ENCODE data around the gene METTL21C. TPM values are rescaled to one million over a fixed set of nuclear protein-coding genes. Genes with fewer than 3 reads are reported as not detected.

The METTL21C gene
- not detected in 2 replicates for total RNA-seq

DNA sequence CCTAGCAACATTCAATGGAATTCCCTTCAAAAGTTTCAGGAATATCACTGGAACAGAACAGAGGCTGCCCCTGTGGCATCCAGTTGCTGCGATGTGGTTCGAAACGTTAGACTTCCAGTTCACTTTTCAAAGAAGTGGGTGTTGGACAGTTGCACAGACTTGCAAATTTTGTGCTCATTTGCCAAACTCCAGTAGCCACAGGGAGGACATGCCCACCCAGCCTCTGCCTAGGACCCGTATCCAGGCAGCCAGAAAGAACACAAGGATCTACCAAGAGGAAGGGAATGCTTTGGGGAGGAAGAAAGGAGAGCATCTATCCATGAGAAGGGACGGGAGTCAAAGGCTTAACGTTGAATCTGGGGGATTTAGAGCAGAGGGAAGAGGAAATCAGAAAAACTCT is at the start of gene METTL21C:
TSS of gene METTL21C (minus strand) at position 108 of the 400 bp plus-strand sequence. CDS start 546 bp downstream, outside the sequence.
- H3K27me3 ChIP-seq (ENCODE audit: control insufficient read depth, insufficient read depth, low read length) = no peaks in the 10 kb centered on the region
- no peak for DNase-seq (ENCODE audit: low read depth)
- TF ChIP-seq, protein P1, sequence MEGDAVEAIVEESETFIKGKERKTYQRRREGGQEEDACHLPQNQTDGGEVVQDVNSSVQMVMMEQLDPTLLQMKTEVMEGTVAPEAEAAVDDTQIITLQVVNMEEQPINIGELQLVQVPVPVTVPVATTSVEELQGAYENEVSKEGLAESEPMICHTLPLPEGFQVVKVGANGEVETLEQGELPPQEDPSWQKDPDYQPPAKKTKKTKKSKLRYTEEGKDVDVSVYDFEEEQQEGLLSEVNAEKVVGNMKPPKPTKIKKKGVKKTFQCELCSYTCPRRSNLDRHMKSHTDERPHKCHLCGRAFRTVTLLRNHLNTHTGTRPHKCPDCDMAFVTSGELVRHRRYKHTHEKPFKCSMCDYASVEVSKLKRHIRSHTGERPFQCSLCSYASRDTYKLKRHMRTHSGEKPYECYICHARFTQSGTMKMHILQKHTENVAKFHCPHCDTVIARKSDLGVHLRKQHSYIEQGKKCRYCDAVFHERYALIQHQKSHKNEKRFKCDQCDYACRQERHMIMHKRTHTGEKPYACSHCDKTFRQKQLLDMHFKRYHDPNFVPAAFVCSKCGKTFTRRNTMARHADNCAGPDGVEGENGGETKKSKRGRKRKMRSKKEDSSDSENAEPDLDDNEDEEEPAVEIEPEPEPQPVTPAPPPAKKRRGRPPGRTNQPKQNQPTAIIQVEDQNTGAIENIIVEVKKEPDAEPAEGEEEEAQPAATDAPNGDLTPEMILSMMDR (IDR thresholded peaks at IDR 0.05; ENCODE audit: insufficient read depth, low read length, severe bottlenecking) = no peak
- FAIRE-seq = no peak
- H3K4me3 ChIP-seq (ENCODE audit: low read depth, low read length) = no peak within 1 kb of the TSS
- H3K36me3 ChIP-seq (ENCODE audit: control insufficient read depth, insufficient read depth, low read length) = no peaks in the 10 kb centered on the region

DNA sequence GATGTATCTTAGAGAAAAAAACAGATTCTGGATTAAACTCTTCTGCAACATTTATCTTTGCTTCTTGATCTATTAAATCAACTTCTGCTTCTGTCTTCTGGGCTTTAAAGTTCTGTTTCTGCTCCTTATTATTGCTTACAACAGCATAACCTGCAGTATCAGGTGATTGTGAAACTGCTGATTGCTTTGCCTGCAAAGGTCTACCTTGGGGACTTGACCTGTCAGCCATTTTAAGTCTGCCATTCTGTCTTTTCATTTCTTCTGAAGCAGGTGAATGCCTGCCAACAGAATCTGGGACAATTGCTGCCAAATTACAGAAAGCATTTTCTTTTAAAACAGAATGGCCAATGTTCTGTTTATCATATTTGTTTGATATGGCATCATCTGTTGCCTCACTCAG is 47.7 kb upstream of the METTL21C start:
- H3K27me3 ChIP-seq (ENCODE audit: control insufficient read depth, insufficient read depth, low read length) = peaks cover 5% of the 10 kb centered on the region
- no peak overlapping the region for H3K4me3 ChIP-seq (ENCODE audit: low read depth, low read length)
- no peaks in the 10 kb centered on the region for H3K36me3 ChIP-seq (ENCODE audit: control insufficient read depth, insufficient read depth, low read length)
- DNase-seq (ENCODE audit: low read depth) = no peak
- no peak for FAIRE-seq
- TF ChIP-seq, protein P1 (IDR thresholded peaks at IDR 0.05; ENCODE audit: insufficient read depth, low read length, severe bottlenecking) = no peak

DNA sequence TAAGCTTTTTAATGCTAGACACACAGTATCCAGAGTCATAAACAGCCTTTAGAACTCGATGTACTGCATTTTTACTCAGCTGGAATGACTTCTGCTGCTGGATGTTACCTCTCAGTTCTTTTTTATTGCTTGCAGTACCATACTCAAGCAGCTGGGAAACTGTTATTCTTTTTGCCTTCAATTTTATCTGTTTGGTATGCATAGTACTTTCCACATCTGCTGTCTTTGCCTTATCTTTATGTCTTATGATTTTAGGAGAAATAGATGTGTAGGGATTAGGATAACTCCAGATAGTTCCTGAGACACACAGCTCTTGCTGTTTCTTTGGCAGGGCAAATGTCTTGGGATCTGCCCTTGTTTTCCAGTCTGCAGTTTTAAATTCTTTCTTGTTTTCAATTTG is 47.3 kb upstream of the METTL21C start:
- FAIRE-seq (no peak), DNase-seq (ENCODE audit: low read depth) (no peak)
- TF ChIP-seq, protein P1 (IDR thresholded peaks at IDR 0.05; ENCODE audit: insufficient read depth, low read length, severe bottlenecking) = no peak
- Histone ChIP-seq H3K36me3 (ENCODE audit: control insufficient read depth, insufficient read depth, low read length) (no peaks in the 10 kb centered on the region), H3K4me3 (ENCODE audit: low read depth, low read length) (no peak overlapping the region), H3K27me3 (ENCODE audit: control insufficient read depth, insufficient read depth, low read length) (peaks cover 7% of the 10 kb centered on the region)

DNA sequence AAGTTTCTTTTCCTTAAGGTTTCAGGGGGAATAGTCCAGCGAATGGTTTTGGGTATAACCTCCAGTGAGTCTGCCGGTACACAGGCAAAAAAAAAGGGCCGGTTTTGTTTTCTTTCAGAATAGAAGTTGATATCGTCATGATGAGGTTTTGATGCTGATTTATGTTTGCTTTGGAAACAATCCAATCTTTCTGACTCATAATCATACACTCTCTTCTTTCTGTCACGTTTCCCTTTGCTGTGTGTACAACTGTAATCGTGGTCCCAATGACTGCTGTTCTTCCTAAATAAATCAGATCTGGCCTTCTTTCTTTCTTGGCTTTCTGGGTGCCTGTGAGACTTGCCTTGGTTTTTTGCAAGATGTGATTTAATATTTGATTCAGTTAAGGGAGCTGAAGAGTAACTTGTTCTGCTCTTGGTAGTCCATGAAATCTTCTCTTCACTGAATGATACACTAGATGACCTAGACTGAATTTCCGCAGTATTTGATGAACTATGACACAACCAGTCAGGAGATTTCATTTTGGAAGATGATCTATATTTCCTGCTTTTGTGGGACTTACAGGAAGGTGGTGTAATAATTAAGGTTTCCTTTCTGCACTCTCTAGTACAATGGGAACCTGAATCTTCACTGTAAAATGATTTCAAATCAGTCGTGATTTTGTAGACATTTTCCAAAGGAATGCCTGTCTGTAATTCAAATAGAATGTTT is 34.9 kb upstream of the METTL21C start:
- H3K36me3 ChIP-seq (ENCODE audit: control insufficient read depth, insufficient read depth, low read length) = no peaks in the 10 kb centered on the region
- TF ChIP-seq, protein P1 (IDR thresholded peaks at IDR 0.05; ENCODE audit: insufficient read depth, low read length, severe bottlenecking) = no peak
- peak; percentile 94 for DNase-seq (ENCODE audit: low read depth)
- no peak overlapping the region for H3K4me3 ChIP-seq (ENCODE audit: low read depth, low read length)
- peaks cover 8% of the 10 kb centered on the region for H3K27me3 ChIP-seq (ENCODE audit: control insufficient read depth, insufficient read depth, low read length)
- FAIRE-seq = no peak

DNA sequence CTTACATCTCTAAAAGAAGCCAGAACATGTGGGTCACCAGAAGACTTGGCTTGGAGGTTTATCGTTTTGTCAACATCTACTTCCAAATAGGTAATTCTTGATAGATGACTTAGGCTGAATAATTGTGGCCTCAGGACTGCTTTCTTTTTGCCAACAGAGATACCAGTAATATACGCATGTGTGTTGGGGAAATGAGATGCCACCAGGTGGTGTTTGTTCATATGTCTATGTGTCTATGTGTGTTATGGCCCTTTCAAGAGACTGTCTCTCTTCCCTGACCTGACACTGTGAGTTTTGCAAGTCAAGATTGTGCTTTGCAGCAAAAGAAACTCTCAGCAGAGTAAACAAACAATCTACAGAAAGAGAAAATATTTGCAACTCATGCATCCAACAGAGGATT is 31.6 kb upstream of the METTL21C start:
- Histone ChIP-seq H3K36me3 (ENCODE audit: control insufficient read depth, insufficient read depth, low read length) (no peaks in the 10 kb centered on the region), H3K27me3 (ENCODE audit: control insufficient read depth, insufficient read depth, low read length) (peaks cover 2% of the 10 kb centered on the region), H3K4me3 (ENCODE audit: low read depth, low read length) (no peak overlapping the region)
- DNase-seq (ENCODE audit: low read depth) (peak; percentile 34), FAIRE-seq (no peak)
- TF ChIP-seq, protein P1 (IDR thresholded peaks at IDR 0.05; ENCODE audit: insufficient read depth, low read length, severe bottlenecking) = peak; percentile 19

DNA sequence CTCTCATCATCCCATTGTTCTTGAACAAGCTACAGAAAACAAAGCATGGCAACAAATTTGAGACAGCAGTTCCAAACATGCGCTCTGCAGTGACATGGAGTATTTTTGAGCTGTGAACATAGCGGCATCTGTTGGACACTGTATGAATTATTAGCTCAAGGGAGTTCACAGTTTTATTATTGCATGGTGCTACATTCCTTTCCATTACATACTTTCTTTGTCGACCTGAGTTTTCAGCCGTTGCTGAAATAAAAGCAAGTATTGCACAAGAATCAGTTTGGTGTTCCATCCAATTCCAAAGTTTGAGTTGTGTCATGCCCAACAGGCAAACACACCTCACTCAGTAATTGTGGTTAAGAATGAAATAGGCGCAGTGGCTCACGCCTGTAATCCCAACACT is 30.1 kb upstream of the METTL21C start:
- FAIRE-seq = peak; percentile 99
- TF ChIP-seq, protein P1 (IDR thresholded peaks at IDR 0.05; ENCODE audit: insufficient read depth, low read length, severe bottlenecking) = peak; percentile 69

More for the DNA sequence above, 30.1 kb upstream of the METTL21C start:
- no peaks in the 10 kb centered on the region for H3K27me3 ChIP-seq (ENCODE audit: control insufficient read depth, insufficient read depth, low read length)
- H3K4me3 ChIP-seq (ENCODE audit: low read depth, low read length) = no peak overlapping the region
- peak; percentile 97 for DNase-seq (ENCODE audit: low read depth)
- no peaks in the 10 kb centered on the region for H3K36me3 ChIP-seq (ENCODE audit: control insufficient read depth, insufficient read depth, low read length)

All from bronchial epithelial cell (primary cell).